ENCODE measurements around the gene CCNL2. TPM values are rescaled to one million over a fixed set of nuclear protein-coding genes. Genes with fewer than 3 reads are reported as not detected.
A peak's percentile ranks its signal among the peaks of the same experiment; 100 is the strongest.

Gene CCNL2
- total and polyA plus RNA-seq, 2 of the 13 experiments (the other 11 are each of a cell fraction or from before 2014, with no cell fraction given), result 105 to 340 TPM

- TF ChIP-seq ZFP37 (CRISPR knock-in tag; IDR thresholded peaks at IDR 0.05; ENCODE audit: borderline replicate concordance) (no peak), ZBTB7B (CRISPR knock-in tag; IDR thresholded peaks at IDR 0.05) (peak; percentile 33), REXO4 (CRISPR knock-in tag; IDR thresholded peaks at IDR 0.05; ENCODE audit: borderline replicate concordance) (no peak), MEIS2 (CRISPR knock-in tag; IDR thresholded peaks at IDR 0.05) (peak; percentile 20; the same call in 1 of the 2 replicates), ZNF136 (CRISPR knock-in tag; IDR thresholded peaks at IDR 0.05; ENCODE audit: low read depth) (0 out of 2 replicates have a peak, but pooled peaks have one; percentile 58), ESRRA (CRISPR knock-in tag; IDR thresholded peaks at IDR 0.05; ENCODE audit: low read depth) (peak; percentile 60; the same call in 1 of the 2 replicates), ATF7-NPFF (CRISPR knock-in tag; IDR thresholded peaks at IDR 0.05; ENCODE audit: low read depth) (peak; percentile 47; the same call in 1 of the 2 replicates), ZNF703 (CRISPR knock-in tag; IDR thresholded peaks at IDR 0.05; ENCODE audit: borderline replicate concordance) (peak; percentile 57; the same call in 1 of the 2 replicates), ZNF180 (CRISPR knock-in tag; IDR thresholded peaks at IDR 0.05; ENCODE audit: borderline replicate concordance, low read depth) (no peak), ZFP36L1 (CRISPR knock-in tag; IDR thresholded peaks at IDR 0.05) (0 out of 2 replicates have a peak, but pooled peaks have one; percentile 28), ZNF350 (CRISPR knock-in tag; IDR thresholded peaks at IDR 0.05; ENCODE audit: borderline replicate concordance, low read depth) (0 out of 2 replicates have a peak, but pooled peaks have one; percentile 46), RFXAP (CRISPR knock-in tag; IDR thresholded peaks at IDR 0.05; ENCODE audit: borderline replicate concordance) (0 out of 2 replicates have a peak, but pooled peaks have one; percentile 26), ZNF501 (CRISPR knock-in tag; IDR thresholded peaks at IDR 0.05) (peak; percentile 51; the same call in 1 of the 2 replicates), ZNF616 (CRISPR knock-in tag; IDR thresholded peaks at IDR 0.05; ENCODE audit: low read depth) (0 out of 2 replicates have a peak, but pooled peaks have one; percentile 19), GZF1 (CRISPR knock-in tag; IDR thresholded peaks at IDR 0.05) (no peak), TEAD3 (CRISPR knock-in tag; optimal IDR thresholded peaks at IDR 0.05; ENCODE audit: borderline replicate concordance) (peak; percentile 7), ZNF792 (CRISPR knock-in tag; IDR thresholded peaks at IDR 0.05) (0 out of 2 replicates have a peak, but pooled peaks have one; percentile 17), ZNF138 (CRISPR knock-in tag; IDR thresholded peaks at IDR 0.05; ENCODE audit: low read depth) (no peak), GMEB2 (CRISPR knock-in tag; IDR thresholded peaks at IDR 0.05; ENCODE audit: low read depth) (no peak), ZNF749 (CRISPR knock-in tag; IDR thresholded peaks at IDR 0.05; ENCODE audit: borderline replicate concordance) (no peak), KDM2A (CRISPR knock-in tag; IDR thresholded peaks at IDR 0.05; ENCODE audit: borderline replicate concordance, low read depth) (peak; percentile 95; the same call in 1 of the 2 replicates), TFDP1 (CRISPR knock-in tag; IDR thresholded peaks at IDR 0.05; ENCODE audit: borderline replicate concordance) (no peak), ZNF619 (CRISPR knock-in tag; IDR thresholded peaks at IDR 0.05) (peak; percentile 18; the same call in 1 of the 2 replicates), ZNF800 (CRISPR knock-in tag; IDR thresholded peaks at IDR 0.05) (0 out of 2 replicates have a peak, but pooled peaks have one; percentile 7)
Observed at GRCh38 chr1:1430114-1430982, 31.2 kb upstream of the CCNL2 start (continued).
